OCI-LY1 (cell line): Measurements from ENCODE around the gene EIF2A.

Source experiments
- CTCF ChIP-seq: fragments of 200-600 bp; sonication (generic), shearing (Covaris generic); IDR thresholded peaks from 2 replicates; pipeline ENCODE4 v1.5.1; 2017; ENCODE audit warnings: mild to moderate bottlenecking, antibody characterized with exemption, low read length, moderate library complexity, mixed read lengths
- EZH2 ChIP-seq: fragments of 200-600 bp; sonication (generic), shearing (Covaris generic); IDR thresholded peaks from 2 replicates; pipeline ENCODE4 v1.8.0; 2017; ENCODE audit warnings: borderline replicate concordance, mixed run types, mild to moderate bottlenecking, antibody characterized with exemption, low read length, moderate library complexity, mixed read lengths

- TF ChIP-seq CTCF (no peak), EZH2 (no peak)
Measured at GRCh38 chr3:150547045-150547741, 606 bp downstream of the EIF2A start.
